Glomerular endothelial cell (primary cell): Measurements from ENCODE around the gene PRR23E. TPM values are rescaled to one million over a fixed set of nuclear protein-coding genes. Genes with fewer than 3 reads are reported as not detected.

Experiments used
- DNase-seq: peaks from one replicate; pipeline ENCODE4 v3.0.0-alpha.2; 2011; ENCODE audit warnings: low read depth, low spot score; ENCODE audit errors: extremely low read depth
- total RNA-seq: library from RNA; depleted of rRNA; stranded (reverse); fragments of >200 nt; gene quantifications from 2 replicates; pipeline ENCODE4 v1.2.3, GENCODE V29; 2015

Gene PRR23E
- total RNA-seq, 1 donor from 2014 or later: not detected

- DNase-seq: no peak
Measured at GRCh38 chr3:127222163-127222562, 29.2 kb downstream of the PRR23E start.

- DNase-seq: no peak
Measured at GRCh38 chr3:127222664-127223063, 29.7 kb downstream of the PRR23E start.

GRCh38 chr3:127224118-127224517 lies 31.2 kb downstream of the PRR23E start:
- DNase-seq: no peak

DNA sequence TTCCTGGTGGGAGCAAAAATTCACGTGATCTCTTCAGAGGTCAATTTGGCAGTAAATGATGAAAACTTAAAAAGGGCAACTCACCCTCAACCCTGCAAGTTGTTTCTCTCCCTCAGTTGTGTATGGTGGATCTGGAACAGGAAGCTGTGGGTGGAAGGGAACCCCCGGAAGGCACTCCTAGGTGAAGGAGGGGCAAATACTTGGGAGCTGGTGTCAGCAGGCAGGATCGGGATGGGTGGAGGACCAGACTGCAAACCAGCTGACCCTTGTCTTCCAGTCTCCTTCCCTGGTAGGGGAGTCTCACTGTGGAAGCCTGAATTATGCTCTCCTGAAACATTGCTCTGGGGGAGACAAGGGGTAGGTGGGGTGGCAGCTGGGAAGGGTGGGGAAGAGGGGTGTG lies 33.5 kb downstream of the PRR23E start:
- DNase-seq: no peak

GRCh38 chr3:127226946-127227842 lies 34.3 kb downstream of the PRR23E start:
- DNase-seq: no peak

DNA sequence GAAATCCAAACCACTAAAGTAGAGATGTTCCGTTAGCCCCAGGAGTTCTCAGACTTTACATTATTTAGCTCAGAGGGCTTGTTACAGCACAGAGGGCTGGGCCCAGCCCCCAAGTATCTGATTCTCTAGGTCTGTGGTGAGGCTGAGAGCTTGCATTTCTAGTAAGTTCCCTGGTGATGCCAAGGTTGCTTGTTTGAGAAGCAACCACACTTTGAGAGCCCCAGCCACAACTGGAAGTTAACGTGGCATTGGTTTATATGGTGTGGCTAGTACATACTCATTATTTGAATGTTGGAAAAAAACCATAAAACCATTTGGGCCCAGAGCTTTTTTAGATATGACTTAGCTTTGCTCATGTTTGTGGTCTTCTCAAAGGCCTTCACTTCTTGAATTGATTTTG lies 35.9 kb downstream of the PRR23E start:
- no peak for DNase-seq

GRCh38 chr3:127233371-127233770 lies 40.4 kb downstream of the PRR23E start:
- no peak for DNase-seq

DNA sequence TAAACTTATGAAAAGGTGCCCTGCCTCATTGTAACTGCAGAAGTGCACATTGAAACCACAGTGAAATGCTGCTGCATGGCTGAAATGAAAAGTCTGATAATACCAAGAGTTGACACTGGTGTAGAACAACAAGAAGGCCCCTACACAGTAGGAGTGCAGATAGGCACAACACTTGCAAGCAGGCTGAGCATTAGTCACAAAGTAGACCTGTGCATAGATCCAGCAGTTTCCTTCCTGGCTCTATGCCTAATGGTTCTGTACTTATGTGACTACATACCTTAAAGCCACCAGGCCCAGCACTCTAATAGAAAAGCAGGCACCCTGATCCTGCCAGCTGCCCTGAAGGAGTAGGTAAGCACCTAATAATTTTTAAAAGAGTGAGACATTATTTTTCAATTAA lies 41.8 kb downstream of the PRR23E start:
- no peak for DNase-seq

GRCh38 chr3:127235706-127236105 lies 42.8 kb downstream of the PRR23E start:
- DNase-seq: no peak

GRCh38 chr3:127237835-127238234 lies 44.9 kb downstream of the PRR23E start:
- DNase-seq: no peak

DNA sequence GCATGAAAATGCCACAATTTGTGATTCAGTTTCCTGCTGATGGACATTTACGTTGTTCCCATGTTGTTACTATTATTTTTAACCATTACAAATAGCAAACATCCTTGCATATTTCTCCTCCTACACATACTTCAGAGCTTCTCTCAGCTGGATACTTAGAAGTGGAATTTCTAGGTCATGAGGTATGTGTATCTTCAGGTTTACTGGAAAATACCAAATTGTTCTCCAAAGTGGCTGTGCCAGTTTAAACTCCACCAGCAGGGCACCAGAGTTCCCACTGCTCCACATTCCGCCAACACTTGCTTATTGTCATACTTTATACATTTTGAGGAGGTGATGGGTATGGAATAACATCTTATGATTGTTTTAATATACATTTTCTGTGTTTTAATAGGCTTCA lies 45.7 kb downstream of the PRR23E start:
- no peak for DNase-seq

GRCh38 chr3:127247292-127247691 lies 54.4 kb downstream of the PRR23E start:
- no peak for DNase-seq

Other genes with a start within 250 kb of the PRR23E start
- 39.9 and 50.0 TPM in 2 replicates for gene PLXNA1, start 210.0 kb upstream of the PRR23E start, total RNA-seq
- not detected in 2 replicates for gene PRR20G, start 94.9 kb downstream of the PRR23E start, total RNA-seq